Activated naive CD4-positive, alpha-beta T cell treated with anti-CD3 and anti-CD28 coated beads, Interleukin-2, amount 50 U/mL, for 72 hours (primary cell): Measurements from ENCODE around the gene ZNF14. TPM values are rescaled to one million over a fixed set of nuclear protein-coding genes. Genes with fewer than 3 reads are reported as not detected.
"Not testable (repeated sequence)": the region's sequence is repeated elsewhere in the genome, so short reads cannot be mapped to it uniquely, and the experiment has no call there.

ENCODE experiments used
- ATAC-seq, 2 donors: fragments of 150-1000 bp; cut with Tn5 transposase; 2 replicates each; pipeline ENCODE4 v1.10.0; 2021; ENCODE audit warnings: mild to moderate bottlenecking in 2 of 2, moderate library complexity in 2 of 2
- DNase-seq, 2 donors: peaks; one replicate each; pipeline ENCODE4 v3.0.0; 2021 to 2022; ENCODE audit warnings: low spot score in 2 of 2
- H3K27ac Mint-ChIP-seq, 2 donors: one replicate each; pipeline ENCODE4 v1.8.0; 2022; ENCODE audit warnings: mild to moderate bottlenecking in 2 of 2, mixed read lengths in 2 of 2
- H3K36me3 Mint-ChIP-seq, 2 donors: one replicate each; pipeline ENCODE4 v1.8.0; 2022; ENCODE audit warnings: mixed read lengths in 2 of 2
- H3K9me3 Mint-ChIP-seq, 2 donors: one replicate each; pipeline ENCODE4 v1.8.0; 2022; ENCODE audit warnings: mixed read lengths in 2 of 2
- total RNA-seq, 2 donors: library from RNA; stranded (reverse); gene quantifications; one replicate each; pipeline ENCODE4 v1.2.3, GENCODE V29; 2022

ZNF14 gene
- 10 to 100 TPM in 1 of 2 donors, 1 to 10 TPM in 1; 7.3 to 11.6 TPM for total RNA-seq

DNA sequence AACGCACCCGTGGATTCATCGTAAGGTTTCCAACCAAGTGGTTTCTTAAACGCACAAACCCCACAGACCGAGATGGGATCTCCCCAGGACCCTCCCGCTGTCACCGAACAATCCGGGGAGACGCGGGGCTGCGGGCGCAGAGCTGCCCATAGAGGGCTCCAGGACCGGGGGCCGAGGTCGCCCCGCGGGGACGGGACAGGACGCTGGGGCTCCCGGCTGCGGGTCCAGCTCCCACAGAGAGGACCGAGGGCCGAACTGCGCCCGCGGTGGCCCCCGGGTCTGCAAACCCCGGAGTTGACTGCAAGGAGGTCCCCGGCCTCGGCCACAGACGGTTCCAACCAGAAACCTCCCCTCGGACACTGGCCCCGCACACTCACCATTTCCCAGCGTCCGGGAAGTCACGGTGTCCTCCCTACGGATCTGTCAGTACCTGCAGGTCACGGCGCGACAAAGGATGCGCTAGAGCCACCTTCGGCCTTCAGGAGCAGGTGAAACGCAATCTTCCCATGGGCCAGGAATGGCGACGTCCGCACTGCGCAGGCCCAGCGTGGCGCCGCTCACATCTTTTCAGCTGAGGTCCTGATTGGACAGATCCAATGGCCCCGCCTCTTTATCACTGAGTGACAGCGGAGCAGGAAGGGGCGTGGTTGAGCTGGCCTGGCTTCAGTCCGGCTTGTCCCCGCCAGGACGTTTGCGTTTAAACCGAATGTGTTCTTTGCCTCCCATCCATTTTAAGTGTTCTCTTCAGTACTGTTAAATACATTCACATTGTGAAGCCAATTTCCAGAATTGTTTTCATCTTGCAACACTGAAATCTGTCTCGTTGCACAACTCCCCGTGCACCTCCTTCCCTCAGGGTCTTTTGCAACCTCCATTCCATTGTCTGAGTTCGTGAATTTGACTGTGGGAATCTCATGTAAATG lies at the start of gene ZNF14:
Gene ZNF14 (minus strand): TSS at position 534 of the 923 bp plus-strand sequence. CDS start 154 bp downstream, at position 380.
- DNase-seq (peak; percentile 89 to 93), ATAC-seq (peak; percentile 100)
- Mint-ChIP-seq H3K9me3 (peaks cover 5 to 10% of the 10 kb centered on the region in 2 donors), H3K27ac (peak within 1 kb of the TSS; percentile 83 to 90), H3K36me3 (peaks cover 47 to 56% of the 10 kb centered on the region in 2 donors)

- ATAC-seq, DNase-seq: not testable (repeated sequence)
- H3K36me3 Mint-ChIP-seq: peaks cover 56 to 90% of the 10 kb centered on the region in 2 donors
- H3K27ac Mint-ChIP-seq: peak overlapping the region in 1 of 2 donors; percentile 72
- peaks cover 6 to 35% of the 10 kb centered on the region in 2 donors for H3K9me3 Mint-ChIP-seq
Observed at GRCh38 chr19:19781791-19782190, 48.9 kb upstream of the ZNF14 start.

GRCh38 chr19:19778666-19779065 lies 45.8 kb upstream of the ZNF14 start:
- ATAC-seq (no peak), DNase-seq (no peak)
- Mint-ChIP-seq H3K36me3 (peaks cover 37 to 59% of the 10 kb centered on the region in 2 donors), H3K9me3 (peaks cover 6 to 22% of the 10 kb centered on the region in 2 donors), H3K27ac (peak overlapping the region; percentile 82 to 92)

DNA sequence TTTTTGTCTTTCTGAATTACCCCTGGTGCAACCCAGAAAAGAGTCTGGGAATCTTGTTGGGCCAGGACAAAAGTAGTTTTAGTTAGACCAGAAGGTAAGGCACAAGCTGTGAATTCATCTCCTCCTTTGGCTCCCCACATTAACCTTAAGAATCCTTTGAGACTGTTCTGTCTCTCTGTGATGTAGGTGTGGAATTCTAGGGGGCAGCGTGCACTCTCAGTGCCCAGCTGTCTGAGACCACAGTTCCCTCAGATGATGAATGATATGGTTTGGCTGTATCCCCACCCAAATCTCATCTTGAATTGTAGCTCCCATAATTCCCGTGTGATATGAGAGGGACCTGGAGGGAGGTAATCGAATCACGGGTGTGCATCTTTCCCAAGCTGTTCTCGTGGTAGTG lies 44.8 kb upstream of the ZNF14 start:
- Mint-ChIP-seq H3K36me3 (peaks cover 37 to 51% of the 10 kb centered on the region in 2 donors), H3K27ac (peak overlapping the region; percentile 74 to 92), H3K9me3 (peaks cover 6 to 18% of the 10 kb centered on the region in 2 donors)
- DNase-seq: no peak
- no peak for ATAC-seq

- ATAC-seq: peak; percentile 99 to 100
- peaks cover 6 to 9% of the 10 kb centered on the region in 2 donors for H3K9me3 Mint-ChIP-seq
Observed at GRCh38 chr19:19776206-19777008, 43.5 kb upstream of the ZNF14 start.

GRCh38 chr19:19775891-19776205 lies 42.9 kb upstream of the ZNF14 start:
- Mint-ChIP-seq H3K27ac (peak overlapping the region; percentile 92 to 95), H3K9me3 (peaks cover 6 to 9% of the 10 kb centered on the region in 2 donors), H3K36me3 (peaks cover 37% of the 10 kb centered on the region in 2 donors)
- DNase-seq (no peak), ATAC-seq (peak; percentile 6 to 27)

More at GRCh38 chr19:19776206-19777008, 43.5 kb upstream of the ZNF14 start:
- H3K27ac Mint-ChIP-seq: peak overlapping the region; percentile 92 to 95
- H3K36me3 Mint-ChIP-seq: peaks cover 37 to 40% of the 10 kb centered on the region in 2 donors
- DNase-seq: peak; percentile 88 to 95

DNA sequence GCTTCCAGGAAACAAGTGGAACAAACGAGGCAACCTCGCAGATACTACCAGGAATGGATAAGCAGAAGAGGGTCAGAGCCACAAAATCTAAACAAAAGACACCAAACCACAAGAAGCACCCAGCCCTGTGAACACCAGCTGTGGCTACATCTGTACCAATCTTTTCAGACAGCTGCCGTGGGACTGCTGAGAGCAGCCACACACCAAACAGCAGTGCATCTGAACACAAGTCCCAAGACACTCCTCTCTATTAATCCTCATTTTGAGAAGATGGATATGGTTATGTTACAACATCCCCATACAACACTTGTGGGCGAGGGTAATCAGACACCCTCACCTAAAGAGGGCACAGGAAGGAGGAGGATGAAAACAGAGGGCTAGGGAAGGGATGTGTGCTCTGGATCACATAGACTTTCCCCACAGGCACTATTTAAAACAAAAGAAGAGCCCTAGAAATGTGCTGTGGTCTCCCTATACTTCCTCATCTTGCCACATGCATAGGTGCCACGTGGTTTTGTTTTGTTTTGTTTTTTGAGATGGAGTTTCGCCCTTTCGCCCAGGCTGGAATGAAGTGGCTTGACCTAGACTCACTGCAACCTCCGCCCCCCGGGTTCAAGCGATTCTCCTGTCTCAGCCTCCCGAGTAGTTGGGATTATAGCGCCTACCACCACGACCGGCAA lies 41.6 kb upstream of the ZNF14 start:
- H3K36me3 Mint-ChIP-seq: peaks cover 23 to 35% of the 10 kb centered on the region in 2 donors
- no peak for DNase-seq
- no peak for ATAC-seq
- peak overlapping the region in 1 of 2 donors; percentile 29 for H3K27ac Mint-ChIP-seq
- H3K9me3 Mint-ChIP-seq: peaks cover 6 to 9% of the 10 kb centered on the region in 2 donors

- DNase-seq, ATAC-seq: not testable (repeated sequence)
Observed at GRCh38 chr19:19771963-19772362, 39.1 kb upstream of the ZNF14 start.

DNA sequence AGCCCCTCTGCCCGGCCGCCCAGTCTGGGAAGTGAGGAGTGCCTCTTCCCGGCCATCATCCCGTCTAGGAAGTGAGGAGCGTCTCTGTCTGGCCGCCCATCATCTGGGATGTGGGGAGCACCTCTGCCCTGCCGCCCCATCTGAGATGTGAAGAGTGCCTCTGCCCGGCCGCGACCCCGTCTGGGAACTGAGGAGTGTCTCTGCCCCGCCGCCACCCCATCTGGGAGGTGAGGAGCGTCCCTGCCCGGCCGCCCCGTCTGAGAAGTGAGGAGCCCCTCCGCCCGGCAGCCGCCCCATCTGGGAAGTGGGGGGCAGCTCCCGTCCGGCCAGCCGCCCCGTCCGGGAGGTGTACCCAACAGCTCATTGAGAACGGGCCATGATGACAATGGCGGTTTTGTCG lies 37.1 kb upstream of the ZNF14 start:
- not testable (repeated sequence) for DNase-seq, H3K27ac Mint-ChIP-seq, H3K36me3 Mint-ChIP-seq, H3K9me3 Mint-ChIP-seq, ATAC-seq

More at GRCh38 chr19:19771963-19772362, 39.1 kb upstream of the ZNF14 start:
- H3K9me3 Mint-ChIP-seq, H3K27ac Mint-ChIP-seq: not testable (repeated sequence)
- H3K36me3 Mint-ChIP-seq: peaks cover 4 to 11% of the 10 kb centered on the region in 2 donors

DNA sequence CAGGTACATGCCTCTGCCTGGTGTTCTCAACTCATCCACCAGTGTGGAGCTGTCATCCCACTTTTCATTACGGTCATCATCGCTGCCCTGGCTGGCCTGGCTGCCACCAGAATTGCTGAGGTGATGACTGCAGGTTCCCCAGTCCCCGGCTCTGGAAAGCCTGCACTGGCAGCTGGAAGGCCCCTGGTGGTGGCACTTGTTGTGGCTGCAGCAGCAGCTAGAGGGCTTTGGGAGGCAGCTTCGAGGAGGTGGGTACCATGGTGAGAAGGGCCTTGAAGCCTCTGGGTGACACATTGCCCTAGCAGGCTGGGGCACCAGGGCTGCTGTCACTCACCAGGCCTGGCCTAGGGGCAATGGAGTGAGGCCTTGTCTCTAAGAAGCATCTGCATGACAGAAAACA lies 25.3 kb upstream of the ZNF14 start:
- no peak overlapping the region for H3K27ac Mint-ChIP-seq
- no peak for DNase-seq
- ATAC-seq: no peak

GRCh38 chr19:19752760-19753403 lies 20.0 kb upstream of the ZNF14 start:
- no peak overlapping the region for H3K27ac Mint-ChIP-seq
- H3K9me3 Mint-ChIP-seq: no peaks in the 10 kb centered on the region
- H3K36me3 Mint-ChIP-seq: no peaks in the 10 kb centered on the region
- DNase-seq (no peak), ATAC-seq (no peak)

More for the DNA sequence above, 25.3 kb upstream of the ZNF14 start:
- H3K36me3 Mint-ChIP-seq: no peaks in the 10 kb centered on the region
- H3K9me3 Mint-ChIP-seq: no peaks in the 10 kb centered on the region

DNA sequence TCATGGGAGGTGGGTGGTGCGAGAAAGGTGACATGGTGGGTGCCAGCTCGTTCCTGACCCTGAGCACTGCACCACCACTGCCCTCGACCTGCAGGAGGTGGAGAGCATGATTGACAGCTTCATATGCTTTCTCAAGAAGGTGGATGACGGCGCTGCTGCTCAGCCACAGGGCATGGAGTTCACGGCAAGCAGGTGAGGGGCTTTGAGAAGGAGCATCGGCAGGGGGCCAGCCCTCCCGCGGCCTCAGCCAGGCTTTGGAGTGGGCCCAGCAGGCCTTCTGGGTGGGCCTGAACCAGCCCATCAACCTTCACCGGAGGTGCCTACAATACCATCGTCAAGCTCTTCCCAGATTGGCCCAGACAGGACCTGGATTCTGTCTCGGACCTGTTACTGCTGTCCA lies 18.9 kb upstream of the ZNF14 start:
- DNase-seq (no peak), ATAC-seq (no peak)
- no peaks in the 10 kb centered on the region for H3K9me3 Mint-ChIP-seq
- no peaks in the 10 kb centered on the region for H3K36me3 Mint-ChIP-seq
- H3K27ac Mint-ChIP-seq: no peak overlapping the region

DNA sequence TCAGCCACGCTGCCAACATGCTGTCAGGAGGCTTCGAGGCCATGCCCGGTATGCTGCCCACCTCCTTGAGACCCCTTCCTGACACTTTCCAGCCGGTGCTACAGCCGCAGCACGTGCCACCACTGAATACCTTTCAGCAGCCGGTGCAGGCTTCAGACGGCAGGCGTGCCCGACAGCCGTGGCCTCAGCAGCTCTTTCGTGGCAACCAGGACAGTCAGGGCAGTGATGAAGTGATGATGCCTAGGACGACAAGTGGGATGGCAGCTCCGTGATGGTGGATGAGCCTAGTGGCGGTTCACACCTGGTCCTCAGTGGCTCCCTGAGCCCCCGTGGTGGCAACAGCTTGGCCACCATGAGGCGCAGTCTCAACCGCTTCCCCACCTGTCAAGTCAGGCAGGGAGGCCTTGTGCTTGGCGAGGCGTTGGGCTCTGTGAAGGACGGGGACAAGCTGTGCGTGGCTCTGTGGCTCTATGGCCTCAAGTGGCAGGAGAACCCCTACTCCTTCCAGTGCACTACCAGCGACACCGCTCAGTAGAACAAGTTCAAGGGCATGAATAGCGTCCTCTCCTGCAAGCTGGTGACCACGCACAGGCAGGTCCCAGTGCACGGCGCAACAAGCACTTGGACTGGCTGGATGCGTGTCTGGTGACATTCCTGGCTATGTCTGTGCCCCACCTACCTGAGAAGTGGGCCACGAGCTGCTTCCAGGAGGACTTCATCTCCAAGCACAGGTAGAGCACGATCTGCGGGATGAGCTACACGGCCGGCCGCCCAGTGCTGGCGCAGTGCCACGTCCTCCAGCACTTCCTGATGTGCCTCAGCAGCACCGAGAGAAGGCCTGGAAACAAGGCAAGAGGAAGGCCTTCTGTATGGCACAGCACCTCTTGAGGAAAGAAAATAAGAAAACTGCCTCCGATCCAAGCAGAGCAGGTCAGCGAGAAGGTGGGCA lies 18.2 kb upstream of the ZNF14 start:
- Mint-ChIP-seq H3K9me3 (no peaks in the 10 kb centered on the region), H3K27ac (no peak overlapping the region), H3K36me3 (no peaks in the 10 kb centered on the region)
- no peak for DNase-seq
- no peak for ATAC-seq

DNA sequence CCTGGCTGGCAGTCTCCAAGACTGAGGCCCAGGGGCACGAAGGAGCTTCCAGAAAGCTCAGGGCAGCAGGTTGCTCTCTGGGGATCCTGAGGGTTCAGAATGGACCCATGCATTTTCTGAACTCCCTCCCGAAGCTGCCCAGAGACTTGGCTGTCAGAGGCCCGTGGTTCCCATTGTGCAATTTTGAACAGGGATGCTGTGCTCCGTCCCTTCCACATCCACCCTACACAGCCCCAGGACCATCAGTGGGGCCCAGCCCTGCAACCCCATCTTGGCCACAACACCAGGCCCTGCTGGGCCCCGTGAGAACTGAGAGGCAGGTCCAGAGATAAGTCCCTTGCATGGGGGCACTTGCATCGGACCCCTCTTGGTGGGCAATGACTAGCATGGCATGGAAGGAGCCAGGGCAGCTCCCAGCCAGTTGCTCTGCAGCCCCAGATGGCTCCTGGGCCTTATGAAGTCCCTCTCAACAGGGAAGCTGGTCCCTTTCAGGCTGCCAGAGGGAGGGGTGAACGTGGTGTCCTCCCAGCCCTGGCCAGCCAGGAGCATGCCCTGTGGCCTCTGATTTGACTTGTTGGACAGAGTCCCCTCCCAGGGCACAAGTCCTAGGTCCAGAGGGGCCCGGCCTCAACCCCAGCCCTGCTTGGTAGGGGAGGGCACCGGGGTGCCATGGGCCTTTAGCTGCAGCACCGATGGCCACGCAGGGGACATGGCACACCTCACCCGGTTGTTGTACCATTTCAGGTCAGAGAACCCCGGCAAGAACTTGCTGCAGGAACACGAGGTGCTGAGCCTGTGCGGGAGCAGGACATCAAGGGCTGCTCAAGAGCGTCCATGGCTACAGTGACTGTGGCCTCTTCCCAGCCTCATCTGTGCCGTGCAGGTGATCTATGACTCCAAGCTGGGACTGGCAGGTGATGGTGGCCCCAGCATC lies 17.3 kb upstream of the ZNF14 start:
- no peak for DNase-seq
- ATAC-seq: no peak
- no peaks in the 10 kb centered on the region for H3K9me3 Mint-ChIP-seq
- H3K36me3 Mint-ChIP-seq: no peaks in the 10 kb centered on the region
- H3K27ac Mint-ChIP-seq: no peak overlapping the region
